Islet precursor cell (in vitro differentiated cells): ENCODE measurements around the gene HCFC1.

ENCODE experiments used
- DNase-seq: peaks from one replicate; pipeline ENCODE4 v3.0.0-alpha.2; 2018

HCFC1 gene

GRCh38 chrX:153971450-153972367 is at the start of gene HCFC1:
TSS of gene HCFC1 (minus strand) at chrX:153971818. CDS start at chrX:153970840, 978 bp downstream.
- DNase-seq, result peak; percentile 92

DNA sequence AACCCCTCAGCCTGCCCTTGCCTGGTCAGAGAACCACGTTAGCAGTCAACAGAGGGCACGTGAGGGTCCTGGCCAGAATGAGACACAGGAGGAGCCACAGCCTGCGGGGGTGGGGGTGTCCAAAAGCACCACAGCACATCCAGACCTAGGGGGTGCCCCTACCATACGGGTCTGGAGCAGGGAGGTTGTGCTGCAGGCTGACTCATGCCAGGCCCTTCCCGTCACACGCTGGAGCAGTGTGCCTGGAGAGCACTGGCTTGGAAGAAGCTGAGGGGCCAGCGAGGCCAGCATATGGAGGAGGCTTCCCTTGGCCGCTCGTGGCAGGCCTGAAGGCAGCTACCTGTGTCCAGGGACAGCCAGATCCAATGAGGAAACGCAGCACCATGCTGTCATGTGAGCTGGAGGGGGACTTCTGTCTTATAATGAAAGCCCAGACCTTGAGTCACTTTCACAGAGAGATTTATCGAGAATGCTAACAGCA is 49.6 kb upstream of the HCFC1 start:
- DNase-seq, result peak; percentile 69

DNA sequence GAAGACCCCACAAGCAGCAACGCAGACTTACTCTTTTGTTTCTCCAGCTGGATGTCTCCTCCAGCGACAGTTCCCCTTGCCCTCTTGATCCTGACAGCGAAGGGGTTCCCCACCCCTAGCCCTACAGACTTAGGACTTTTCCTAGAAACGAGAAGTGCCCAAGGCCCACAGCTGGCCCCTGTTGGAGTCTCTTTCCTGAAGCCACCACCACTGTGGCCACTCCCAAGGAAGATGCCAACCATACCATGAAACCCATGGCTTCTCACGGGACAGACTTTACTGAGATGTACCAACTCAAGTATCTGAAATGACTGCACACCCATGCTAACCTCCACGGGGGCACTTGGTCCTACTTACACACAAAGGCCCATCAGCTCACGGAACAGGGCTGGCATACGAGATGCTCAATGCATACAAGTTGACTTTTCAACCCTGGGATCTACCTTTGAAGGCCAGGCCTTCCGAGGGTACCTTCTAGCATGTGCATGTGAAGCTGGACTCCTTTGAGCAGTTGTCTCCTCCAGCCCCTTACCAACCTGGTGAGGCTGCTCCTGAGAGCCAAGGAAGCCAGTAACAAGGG is 49.0 kb upstream of the HCFC1 start:
- DNase-seq, result no peak

- DNase-seq, result no peak
Observed at GRCh38 chrX:154019633-154020528, 48.3 kb upstream of the HCFC1 start, which contains the start of gene IRAK1. TSS of gene IRAK1 (minus strand) at chrX:154019902. CDS start at chrX:154019812, 90 bp downstream.

- DNase-seq, result no peak
Observed at GRCh38 chrX:154019061-154019621, 47.5 kb upstream of the HCFC1 start.

GRCh38 chrX:154018518-154019060 is 47.0 kb upstream of the HCFC1 start:
- DNase-seq, result no peak

DNA sequence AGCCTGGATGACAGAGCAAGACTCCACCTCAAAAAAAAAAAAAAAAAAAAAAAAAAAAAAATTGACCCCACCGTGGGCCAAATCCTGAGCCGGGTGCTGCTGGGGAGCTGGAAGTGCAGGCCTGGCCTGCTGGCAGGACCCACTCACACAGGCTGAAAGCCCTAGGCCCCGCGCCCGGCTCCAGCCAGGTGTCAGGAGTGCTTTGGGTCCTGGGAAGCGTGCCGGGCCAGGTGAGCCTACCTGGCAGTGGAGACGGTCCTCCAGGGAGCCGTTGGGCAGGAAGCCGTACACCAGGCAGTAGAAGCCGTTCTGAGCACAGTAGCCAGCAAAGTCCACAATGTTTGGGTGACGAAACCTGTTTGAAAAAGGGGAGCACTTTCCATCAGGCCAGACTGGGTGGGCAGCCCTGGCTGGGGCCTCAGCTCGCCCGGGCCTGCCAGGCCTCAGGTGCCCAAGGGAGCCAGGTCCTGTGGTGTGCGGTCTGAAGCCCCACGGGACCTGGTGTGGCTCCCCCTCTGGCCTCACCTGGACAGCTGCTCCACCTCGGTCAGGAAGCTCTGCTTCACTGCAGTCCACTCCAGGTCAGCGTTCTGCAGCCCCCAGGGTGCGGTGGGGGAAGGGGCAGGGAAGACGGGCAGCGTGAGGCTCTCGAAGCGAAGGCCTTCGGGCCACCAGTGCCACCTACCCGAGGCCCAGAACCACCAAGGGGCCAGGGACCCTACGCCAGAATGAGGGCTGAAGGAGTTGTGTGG is 46.3 kb upstream of the HCFC1 start:
- DNase-seq, result no peak

DNA sequence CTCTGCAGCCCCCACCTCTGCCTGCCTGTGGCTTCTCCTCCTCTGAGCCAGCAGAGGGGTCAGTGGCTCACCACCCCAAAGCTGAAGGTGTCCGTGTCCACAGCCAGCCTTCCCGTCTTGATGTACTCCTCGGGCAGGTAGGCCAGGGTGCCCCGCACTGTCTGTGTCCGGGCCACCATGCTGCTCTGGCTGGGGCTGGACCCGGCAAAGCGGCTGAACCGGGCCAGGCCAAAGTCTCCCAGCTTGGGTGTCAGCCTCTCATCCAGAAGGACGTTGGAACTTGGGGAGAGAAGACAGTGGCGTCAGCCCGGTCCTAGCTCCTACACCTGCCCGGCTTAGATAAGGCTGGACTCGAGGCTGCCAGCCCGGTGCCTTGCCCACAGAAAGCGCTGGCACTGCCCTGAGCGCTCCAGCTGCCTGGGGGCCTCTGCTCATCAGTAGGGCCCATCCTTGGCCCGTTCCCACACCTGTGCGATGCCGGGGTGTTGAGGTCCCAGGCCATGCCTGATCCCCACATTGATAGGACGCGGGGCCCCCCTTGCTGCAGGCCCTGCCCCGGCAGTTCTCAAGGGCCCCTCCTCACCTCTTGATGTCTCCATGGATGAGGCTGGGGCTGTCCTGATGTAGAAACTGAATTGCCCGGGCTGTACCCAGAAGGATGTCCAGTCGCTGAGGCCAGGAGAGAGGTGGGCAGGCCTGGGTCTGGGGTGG is 44.9 kb upstream of the HCFC1 start:
- peak; percentile 28 for DNase-seq

DNA sequence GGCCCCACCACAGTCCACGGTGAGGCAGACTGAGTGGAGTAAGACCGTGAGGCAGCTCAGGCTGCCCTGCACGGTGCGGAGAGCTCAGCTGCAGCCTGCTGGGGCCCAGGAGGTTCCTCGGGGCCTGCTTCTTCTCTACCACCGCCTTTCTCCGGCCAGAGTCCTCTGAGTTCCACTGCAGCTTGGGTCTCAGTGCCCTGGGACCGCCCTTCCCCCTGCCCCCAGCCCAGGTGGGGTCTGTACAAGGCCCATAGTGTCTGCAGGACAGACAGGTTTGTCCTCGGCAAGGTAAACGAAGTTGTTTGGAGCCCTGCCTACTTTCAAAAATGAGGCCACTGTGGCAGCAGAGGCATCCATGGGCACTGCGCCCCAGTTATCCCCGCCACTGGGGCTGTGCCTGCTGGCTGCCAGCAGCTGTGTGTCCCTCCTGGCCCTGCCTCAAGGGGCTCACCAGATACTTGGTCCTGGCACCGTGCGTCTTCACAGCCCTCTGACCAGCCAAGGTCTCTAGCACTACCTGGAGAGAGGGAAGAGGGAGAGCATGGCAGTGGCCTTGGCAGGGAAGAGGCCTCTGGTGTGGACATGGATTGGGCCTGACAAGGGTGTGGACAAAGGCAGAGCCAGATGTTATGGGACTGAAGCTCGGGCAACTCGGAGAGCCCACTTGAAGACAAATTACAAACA is 44.1 kb upstream of the HCFC1 start:
- DNase-seq, result peak; percentile 45

DNA sequence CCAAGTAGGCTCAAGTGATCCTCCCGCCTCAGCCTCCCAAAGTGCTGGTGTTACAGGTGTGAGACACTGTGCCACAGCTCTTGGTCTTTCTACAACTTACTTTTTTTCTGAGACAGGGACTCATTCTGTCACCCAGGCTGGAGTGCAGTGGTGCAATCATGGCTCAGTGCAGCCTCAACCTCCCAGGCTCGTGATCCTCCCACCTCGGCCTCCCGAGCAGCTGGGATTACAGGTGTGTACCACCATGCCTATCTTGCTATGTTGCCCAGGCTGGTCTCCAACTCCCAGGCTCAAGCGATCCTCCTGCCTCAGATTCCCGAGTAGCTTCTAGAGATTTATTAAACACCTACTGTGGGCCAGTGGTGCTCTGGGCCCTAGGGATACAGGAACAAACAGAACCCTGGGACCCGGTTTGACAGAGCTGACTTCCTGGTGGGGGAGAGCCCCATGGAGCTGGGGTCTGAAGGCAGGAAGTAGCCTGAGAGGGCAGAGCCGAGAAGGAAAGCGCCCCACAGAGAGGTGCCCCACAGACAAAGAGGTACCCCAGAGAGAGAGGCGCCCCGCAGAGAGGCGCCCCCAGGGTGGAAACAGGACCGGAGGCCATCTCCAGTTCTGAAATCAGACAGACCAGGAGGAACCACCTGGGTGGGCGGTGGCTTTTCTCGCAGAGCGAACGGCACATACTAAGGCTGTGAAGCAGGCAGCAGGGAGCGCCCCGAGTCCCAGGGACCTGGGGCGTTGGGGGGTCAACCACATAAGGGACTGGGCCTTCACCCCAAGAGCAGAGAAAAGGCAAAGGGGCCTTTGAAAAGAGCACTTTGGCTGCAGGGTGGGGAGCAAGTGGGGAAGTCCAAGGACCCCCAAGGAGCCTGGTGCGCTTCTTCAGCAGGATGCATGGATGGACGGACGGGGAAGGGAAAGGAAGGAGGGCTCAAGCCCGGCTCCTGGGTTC is 43.1 kb upstream of the HCFC1 start:
- no peak for DNase-seq

- no peak for DNase-seq
Observed at GRCh38 chrX:154013614-154014360, 42.2 kb upstream of the HCFC1 start.

DNA sequence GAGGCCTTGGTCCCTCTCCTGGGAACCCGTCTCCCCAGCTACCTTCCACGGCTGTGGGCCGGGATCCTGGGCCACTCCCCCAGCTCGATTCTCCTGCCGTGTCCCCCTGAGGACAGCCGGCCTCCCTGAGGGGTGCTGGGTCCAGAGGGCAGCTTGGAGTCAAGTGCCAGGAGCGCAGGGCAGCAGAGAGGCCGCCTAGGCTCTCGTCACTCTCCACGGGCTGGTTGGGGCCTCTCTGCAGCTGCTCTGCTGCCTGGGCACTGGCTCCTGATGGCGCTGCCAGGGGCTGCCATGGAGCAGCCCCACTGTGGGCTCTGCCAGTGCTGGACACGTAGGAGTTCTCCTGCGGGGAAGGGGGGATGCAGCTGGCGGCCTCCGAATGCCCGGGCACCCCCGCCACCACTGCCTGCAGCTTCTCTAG is 41.4 kb upstream of the HCFC1 start:
- DNase-seq, result no peak

DNA sequence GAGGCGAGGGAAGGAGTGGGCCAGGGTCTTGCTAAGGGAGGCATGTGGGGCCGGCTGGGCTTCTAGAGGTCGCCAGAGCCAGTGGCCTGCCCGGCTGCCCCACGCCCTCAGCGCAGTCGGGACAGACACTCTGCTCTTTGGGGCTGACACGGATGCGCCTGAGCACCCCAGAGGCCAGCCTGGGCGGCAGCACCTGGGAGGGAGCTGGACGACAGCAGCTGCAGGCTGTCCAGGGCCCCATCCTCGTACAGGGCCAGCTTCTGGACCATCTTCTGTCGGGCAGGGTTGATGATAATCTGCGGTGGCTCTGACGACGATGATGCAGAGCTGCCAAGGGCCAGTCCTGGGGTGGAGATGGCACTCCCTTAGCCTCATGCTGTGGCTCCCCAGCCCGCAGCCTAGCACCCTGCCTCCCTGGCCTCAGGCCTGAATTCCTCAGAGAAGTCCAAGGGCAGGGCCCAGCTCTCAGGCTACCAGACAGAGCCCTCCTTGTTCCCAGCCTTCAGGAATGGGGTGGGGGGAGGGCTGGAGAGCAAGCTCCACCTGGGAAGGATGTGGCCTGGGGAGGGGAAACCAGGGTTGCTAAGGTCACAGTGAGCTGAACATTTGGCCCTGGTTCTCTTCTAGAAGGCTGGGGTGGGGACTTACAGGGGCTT is 40.8 kb upstream of the HCFC1 start:
- peak; percentile 91 for DNase-seq

GRCh38 chrX:154011376-154012335 is 40.0 kb upstream of the HCFC1 start:
- no peak for DNase-seq

- DNase-seq, result no peak
Observed at GRCh38 chrX:154010330-154011087, 38.9 kb upstream of the HCFC1 start.

- no peak for DNase-seq
Observed at GRCh38 chrX:154008521-154008920, 36.9 kb upstream of the HCFC1 start.
